HepG2 (cell line): Measurements from ENCODE around the gene TLR9. TPM values are rescaled to one million over a fixed set of nuclear protein-coding genes. Genes with fewer than 3 reads are reported as not detected.

Experiments
- ARID2 ChIP-seq: sonication (generic); formaldehyde crosslinking; IDR thresholded peaks from 2 replicates; pipeline ENCODE4 v1.8.1; 2022; ENCODE audit warnings: mild to moderate bottlenecking, missing genetic modification reagents, borderline replicate concordance
- JUN ChIP-seq: sonication (generic); formaldehyde crosslinking; IDR thresholded peaks from 2 replicates; pipeline ENCODE4 v1.4.0; 2020; ENCODE audit warnings: mild to moderate bottlenecking, missing genetic modification reagents
- POLR2A ChIP-seq, 2 experiments: IDR thresholded peaks; 2 replicates each; pipeline ENCODE4 v1.6.1; 2011; ENCODE audit warnings: low read depth in 2 of 2, low read length in 2 of 2, mild to moderate bottlenecking in 1 of 2, moderate library complexity in 1 of 2; ENCODE audit not compliant: insufficient read depth in 1 of 2
- ZMAT3 ChIP-seq: sonication (generic); formaldehyde crosslinking; conservative IDR thresholded peaks from 2 replicates; pipeline ENCODE4 v1.7.0; 2021; ENCODE audit warnings: missing genetic modification reagents
- ZNF552 ChIP-seq: sonication (generic); formaldehyde crosslinking; IDR thresholded peaks from 2 replicates; pipeline ENCODE4 v1.9.0; 2022; ENCODE audit warnings: missing genetic modification reagents, mild to moderate bottlenecking, borderline replicate concordance
- ZNF780A ChIP-seq: sonication (generic); formaldehyde crosslinking; IDR thresholded peaks from 2 replicates; pipeline ENCODE4 v1.8.0; 2022; ENCODE audit warnings: mild to moderate bottlenecking, missing genetic modification reagents, moderate library complexity
- polyA plus RNA-seq, 8 experiments: library from polyadenylated mRNA; depleted of rRNA in 3 of 8; stranded (reverse) in 7 of 8; unstranded in 1 of 8; fragments of >200 nt; fragmentation: Illumina TruSeq in 4 of 8; extraction: Trizol in 4 of 8; gene quantifications; 2 replicates each; pipeline versions ENCODE4 v1.2.1 to v1.2.3, GENCODE V29; 2011 to 2016; ENCODE audit warnings: low read depth in 4 of 8, missing spikeins in 1 of 8, mixed read lengths in 1 of 8; ENCODE audit not compliant: insufficient read depth in 1 of 8
- total RNA-seq, 5 experiments: library from RNA; depleted of rRNA; stranded (reverse); fragments of >200 nt; fragmentation: Illumina TruSeq; extraction: Trizol; gene quantifications; 2 replicates each; pipeline ENCODE4 v1.2.3, GENCODE V29; 2016; ENCODE audit warnings: low read depth in 1 of 5
- TF ChIP-seq, protein P1 (sequence below): sonication (generic); formaldehyde crosslinking; IDR thresholded peaks from 2 replicates; pipeline ENCODE4 v1.5.1; 2020; ENCODE audit warnings: missing genetic modification reagents, mild to moderate bottlenecking, borderline replicate concordance
- TF ChIP-seq, protein P2 (sequence below): IDR thresholded peaks from 2 replicates; pipeline ENCODE4 v1.6.1; 2018; ENCODE audit warnings: missing genetic modification reagents
- TF ChIP-seq, protein P3 (sequence below): IDR thresholded peaks from 2 replicates; pipeline ENCODE4 v1.6.1; 2016; ENCODE audit warnings: low read depth, control low read depth

Gene TLR9
- total and polyA plus RNA-seq, 2 of the 13 experiments (the other 11 are each of a cell fraction or from before 2014, with no cell fraction given): not detected

DNA sequence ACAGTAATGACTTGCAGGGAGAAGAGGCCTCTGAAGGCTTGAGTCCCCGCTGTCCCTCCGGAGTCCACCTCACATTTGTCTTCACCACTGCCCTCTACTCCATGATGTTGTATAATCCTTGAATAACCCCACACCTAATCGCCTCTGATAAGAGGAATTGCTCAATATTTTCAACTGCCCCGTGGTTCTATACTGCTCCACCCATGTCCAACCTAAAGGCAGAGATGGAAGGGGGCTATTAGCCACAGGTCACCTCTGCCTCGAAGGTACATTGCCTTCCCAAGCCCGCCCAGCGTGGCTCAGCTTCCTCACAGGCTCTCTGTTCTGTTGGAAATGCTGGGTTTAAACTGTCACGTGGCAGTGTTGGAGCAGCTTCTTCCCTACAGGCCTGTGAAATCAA, 12.4 kb downstream of the TLR9 start (continued):
- TF ChIP-seq, protein P1, sequence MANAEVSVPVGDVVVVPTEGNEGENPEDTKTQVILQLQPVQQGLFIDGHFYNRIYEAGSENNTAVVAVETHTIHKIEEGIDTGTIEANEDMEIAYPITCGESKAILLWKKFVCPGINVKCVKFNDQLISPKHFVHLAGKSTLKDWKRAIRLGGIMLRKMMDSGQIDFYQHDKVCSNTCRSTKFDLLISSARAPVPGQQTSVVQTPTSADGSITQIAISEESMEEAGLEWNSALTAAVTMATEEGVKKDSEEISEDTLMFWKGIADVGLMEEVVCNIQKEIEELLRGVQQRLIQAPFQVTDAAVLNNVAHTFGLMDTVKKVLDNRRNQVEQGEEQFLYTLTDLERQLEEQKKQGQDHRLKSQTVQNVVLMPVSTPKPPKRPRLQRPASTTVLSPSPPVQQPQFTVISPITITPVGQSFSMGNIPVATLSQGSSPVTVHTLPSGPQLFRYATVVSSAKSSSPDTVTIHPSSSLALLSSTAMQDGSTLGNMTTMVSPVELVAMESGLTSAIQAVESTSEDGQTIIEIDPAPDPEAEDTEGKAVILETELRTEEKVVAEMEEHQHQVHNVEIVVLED (CRISPR knock-in tag): no peak
- no peak for TF ChIP-seq ARID2 (CRISPR knock-in tag)
- TF ChIP-seq, protein P2, sequence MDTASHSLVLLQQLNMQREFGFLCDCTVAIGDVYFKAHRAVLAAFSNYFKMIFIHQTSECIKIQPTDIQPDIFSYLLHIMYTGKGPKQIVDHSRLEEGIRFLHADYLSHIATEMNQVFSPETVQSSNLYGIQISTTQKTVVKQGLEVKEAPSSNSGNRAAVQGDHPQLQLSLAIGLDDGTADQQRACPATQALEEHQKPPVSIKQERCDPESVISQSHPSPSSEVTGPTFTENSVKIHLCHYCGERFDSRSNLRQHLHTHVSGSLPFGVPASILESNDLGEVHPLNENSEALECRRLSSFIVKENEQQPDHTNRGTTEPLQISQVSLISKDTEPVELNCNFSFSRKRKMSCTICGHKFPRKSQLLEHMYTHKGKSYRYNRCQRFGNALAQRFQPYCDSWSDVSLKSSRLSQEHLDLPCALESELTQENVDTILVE: no peak
- TF ChIP-seq, protein P3, sequence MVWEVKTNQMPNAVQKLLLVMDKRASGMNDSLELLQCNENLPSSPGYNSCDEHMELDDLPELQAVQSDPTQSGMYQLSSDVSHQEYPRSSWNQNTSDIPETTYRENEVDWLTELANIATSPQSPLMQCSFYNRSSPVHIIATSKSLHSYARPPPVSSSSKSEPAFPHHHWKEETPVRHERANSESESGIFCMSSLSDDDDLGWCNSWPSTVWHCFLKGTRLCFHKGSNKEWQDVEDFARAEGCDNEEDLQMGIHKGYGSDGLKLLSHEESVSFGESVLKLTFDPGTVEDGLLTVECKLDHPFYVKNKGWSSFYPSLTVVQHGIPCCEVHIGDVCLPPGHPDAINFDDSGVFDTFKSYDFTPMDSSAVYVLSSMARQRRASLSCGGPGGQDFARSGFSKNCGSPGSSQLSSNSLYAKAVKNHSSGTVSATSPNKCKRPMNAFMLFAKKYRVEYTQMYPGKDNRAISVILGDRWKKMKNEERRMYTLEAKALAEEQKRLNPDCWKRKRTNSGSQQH (CRISPR knock-in tag): no peak
- no peak for TF ChIP-seq ZNF552 (CRISPR knock-in tag)
- no peak for TF ChIP-seq POLR2A (IDR thresholded peaks at IDR 0.05; ENCODE audit: insufficient read depth in 1 of 2, low read depth in 2 of 2, low read length in 2 of 2)
- TF ChIP-seq JUN (CRISPR knock-in tag): no peak
- no peak for TF ChIP-seq ZNF780A (CRISPR knock-in tag)
- TF ChIP-seq ZMAT3 (CRISPR knock-in tag): no peak
